ENCODE data around the gene CDH12. TPM values are rescaled to one million over a fixed set of nuclear protein-coding genes. Genes with fewer than 3 reads are reported as not detected.

The CDH12 gene
- total and polyA plus RNA-seq, 7 donors, result not detected

GRCh38 chr5:22258139-22258538, 595.0 kb downstream of the CDH12 start:
- no peak for ATAC-seq
- Histone ChIP-seq H3K36me3 (ENCODE audit: insufficient read depth in 1 of 2, low read depth in 1 of 2) (no peaks in the 10 kb centered on the region), H3K9me3 (no peaks in the 10 kb centered on the region), H3K27ac (no peak overlapping the region), H3K27me3 (ENCODE audit: insufficient read depth in 3 of 3, low read length in 2 of 3) (no peaks in the 10 kb centered on the region), H3K4me3 (no peak overlapping the region), H3K4me1 (no peaks in the 10 kb centered on the region)
- intact Hi-C loops (cut with DNase I), result no loop called here
- whole genome bisulfite sequencing, 3 donors, result 61 to 68% (median 66%) methylated on average over 5 of the region's 5 CpGs
- TF ChIP-seq, protein P1, sequence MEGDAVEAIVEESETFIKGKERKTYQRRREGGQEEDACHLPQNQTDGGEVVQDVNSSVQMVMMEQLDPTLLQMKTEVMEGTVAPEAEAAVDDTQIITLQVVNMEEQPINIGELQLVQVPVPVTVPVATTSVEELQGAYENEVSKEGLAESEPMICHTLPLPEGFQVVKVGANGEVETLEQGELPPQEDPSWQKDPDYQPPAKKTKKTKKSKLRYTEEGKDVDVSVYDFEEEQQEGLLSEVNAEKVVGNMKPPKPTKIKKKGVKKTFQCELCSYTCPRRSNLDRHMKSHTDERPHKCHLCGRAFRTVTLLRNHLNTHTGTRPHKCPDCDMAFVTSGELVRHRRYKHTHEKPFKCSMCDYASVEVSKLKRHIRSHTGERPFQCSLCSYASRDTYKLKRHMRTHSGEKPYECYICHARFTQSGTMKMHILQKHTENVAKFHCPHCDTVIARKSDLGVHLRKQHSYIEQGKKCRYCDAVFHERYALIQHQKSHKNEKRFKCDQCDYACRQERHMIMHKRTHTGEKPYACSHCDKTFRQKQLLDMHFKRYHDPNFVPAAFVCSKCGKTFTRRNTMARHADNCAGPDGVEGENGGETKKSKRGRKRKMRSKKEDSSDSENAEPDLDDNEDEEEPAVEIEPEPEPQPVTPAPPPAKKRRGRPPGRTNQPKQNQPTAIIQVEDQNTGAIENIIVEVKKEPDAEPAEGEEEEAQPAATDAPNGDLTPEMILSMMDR (IDR thresholded peaks at IDR 0.05), result no peak
- DNase-seq, result no peak

DNA sequence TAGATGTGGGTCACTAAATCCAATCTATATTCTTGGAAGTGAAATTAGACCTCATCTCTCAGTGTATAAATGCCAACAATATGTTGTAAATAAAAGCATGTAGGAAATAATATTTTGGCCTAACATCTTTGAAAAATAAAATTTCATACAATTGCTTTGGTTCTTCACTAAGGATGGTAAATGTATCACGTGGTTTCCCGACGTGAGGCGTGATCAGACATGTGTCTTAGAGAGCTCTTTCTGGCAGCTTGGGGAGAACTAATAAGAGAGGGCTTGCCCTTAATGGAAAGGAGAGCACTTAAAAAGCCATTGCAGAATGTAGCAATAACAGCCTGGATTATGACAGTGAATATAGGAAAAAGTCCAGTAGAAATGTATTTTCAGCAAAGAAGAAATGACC, 602.6 kb downstream of the CDH12 start:
- no peak overlapping the region for H3K27ac ChIP-seq
- no peak for DNase-seq
- no peaks in the 10 kb centered on the region for H3K27me3 ChIP-seq (ENCODE audit: insufficient read depth in 3 of 3, low read length in 2 of 3)
- no peak for ATAC-seq
- no peaks in the 10 kb centered on the region for H3K36me3 ChIP-seq (ENCODE audit: insufficient read depth in 1 of 2, low read depth in 1 of 2)
- 32 to 51% (median 41%) methylated on average over 4 of the region's 4 CpGs for WGBS, 3 donors
- H3K9me3 ChIP-seq, result no peaks in the 10 kb centered on the region
- intact Hi-C loops (cut with DNase I), result no loop called here
- TF ChIP-seq, protein P1 (IDR thresholded peaks at IDR 0.05), result no peak
- no peak overlapping the region for H3K4me3 ChIP-seq
- H3K4me1 ChIP-seq, result no peaks in the 10 kb centered on the region

DNA sequence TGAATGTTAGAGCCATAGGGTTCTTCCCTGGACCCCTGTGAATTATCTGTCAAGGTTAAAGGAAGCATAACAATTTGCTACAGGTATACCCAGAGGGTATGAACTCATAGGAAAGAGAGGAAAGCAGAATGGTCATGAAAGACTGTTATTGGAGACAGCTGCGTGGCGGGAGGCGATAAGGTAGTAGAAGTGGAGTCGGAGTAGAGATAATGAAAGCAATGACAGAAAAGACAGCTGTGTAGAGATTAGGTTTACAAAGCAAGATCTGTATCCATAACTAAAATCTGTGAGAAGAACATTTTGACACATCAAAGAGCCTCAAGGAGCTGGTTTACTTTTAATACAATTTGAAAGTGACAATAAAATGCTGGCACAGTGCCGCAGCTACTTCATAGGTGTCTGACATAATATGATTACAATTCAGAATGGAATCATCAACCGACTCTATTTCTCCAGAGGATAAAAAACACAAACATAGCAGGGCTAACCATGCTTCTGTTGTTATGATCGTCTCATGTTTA, 603.9 kb downstream of the CDH12 start:
- Histone ChIP-seq H3K4me1 (no peaks in the 10 kb centered on the region), H3K9me3 (no peaks in the 10 kb centered on the region), H3K27ac (no peak overlapping the region), H3K4me3 (no peak overlapping the region), H3K27me3 (ENCODE audit: insufficient read depth in 3 of 3, low read length in 2 of 3) (no peaks in the 10 kb centered on the region), H3K36me3 (ENCODE audit: insufficient read depth in 1 of 2, low read depth in 1 of 2) (no peaks in the 10 kb centered on the region)
- ATAC-seq, result no peak
- intact Hi-C loops (cut with DNase I), result no loop called here
- TF ChIP-seq, protein P1 (IDR thresholded peaks at IDR 0.05), result no peak
- 55 to 68% (median 59%) methylated on average over 7 of the region's 7 CpGs for WGBS, 3 donors
- no peak for DNase-seq

DNA sequence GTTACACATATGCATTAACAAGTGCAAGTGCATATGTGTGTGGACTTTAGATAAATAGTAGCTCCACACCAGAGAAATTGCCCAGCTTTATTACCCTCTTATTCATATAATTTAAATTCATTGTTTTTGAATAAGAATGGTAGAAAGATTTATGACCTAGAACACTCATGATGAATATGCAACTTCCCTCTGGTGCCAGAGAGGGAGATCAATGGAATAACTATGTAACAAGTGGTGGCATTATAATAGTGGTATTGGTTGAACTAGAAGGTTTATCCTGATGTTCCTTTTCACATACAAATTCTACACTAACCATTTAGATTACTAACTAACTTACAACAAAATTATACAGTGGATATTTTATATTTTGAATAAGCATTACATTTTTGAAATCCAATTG, 607.4 kb downstream of the CDH12 start:
- no peaks in the 10 kb centered on the region for H3K27me3 ChIP-seq (ENCODE audit: insufficient read depth in 3 of 3, low read length in 2 of 3)
- DNase-seq, result no peak
- H3K27ac ChIP-seq, result no peak overlapping the region
- no peak overlapping the region for H3K4me3 ChIP-seq
- intact Hi-C loops (cut with DNase I), result no loop called here
- TF ChIP-seq, protein P1 (IDR thresholded peaks at IDR 0.05), result no peak
- no peaks in the 10 kb centered on the region for H3K9me3 ChIP-seq
- no peaks in the 10 kb centered on the region for H3K36me3 ChIP-seq (ENCODE audit: insufficient read depth in 1 of 2, low read depth in 1 of 2)
- ATAC-seq, result no peak
- no peaks in the 10 kb centered on the region for H3K4me1 ChIP-seq

DNA sequence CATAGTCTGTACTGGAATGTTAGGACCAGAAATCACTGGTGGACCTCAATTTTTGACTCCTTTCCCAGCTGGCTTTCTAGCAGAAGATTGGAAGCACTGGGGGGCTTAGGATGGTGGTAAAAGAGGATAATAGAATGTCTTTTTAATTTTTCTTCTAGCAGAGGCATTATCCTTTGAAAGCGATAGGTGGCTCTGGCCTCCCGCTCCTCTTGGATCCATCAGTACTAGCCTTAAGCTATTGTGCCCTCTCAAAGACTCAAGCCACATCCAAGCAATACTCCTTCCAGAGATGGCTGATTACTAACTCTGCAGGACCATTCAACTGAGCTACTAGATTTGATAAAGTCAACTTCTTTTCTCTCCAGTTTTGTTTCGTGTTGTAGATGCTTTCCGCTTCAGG, 610.6 kb downstream of the CDH12 start:
- no peaks in the 10 kb centered on the region for H3K4me1 ChIP-seq
- H3K9me3 ChIP-seq, result no peaks in the 10 kb centered on the region
- TF ChIP-seq, protein P1 (IDR thresholded peaks at IDR 0.05), result no peak
- no peak overlapping the region for H3K4me3 ChIP-seq
- no peaks in the 10 kb centered on the region for H3K36me3 ChIP-seq (ENCODE audit: insufficient read depth in 1 of 2, low read depth in 1 of 2)
- no peak for DNase-seq
- ATAC-seq, result no peak
- no peak overlapping the region for H3K27ac ChIP-seq
- 68 to 77% (median 74%) methylated on average over 4 of the region's 4 CpGs for WGBS, 3 donors
- intact Hi-C loops (cut with DNase I), result no loop called here
- no peaks in the 10 kb centered on the region for H3K27me3 ChIP-seq (ENCODE audit: insufficient read depth in 3 of 3, low read length in 2 of 3)

Data from psoas muscle (tissue), 8 donors.